Diencephalon (tissue), 1 donor: ENCODE results near the gene LCE2D. TPM values are rescaled to one million over a fixed set of nuclear protein-coding genes. Genes with fewer than 3 reads are reported as not detected.

Experiments used
- small RNA-seq: library from RNA; depleted of rRNA; stranded (forward); fragments of <200 nt; gene quantifications from one replicate; pipeline ENCODE3, GENCODE V24; 2014
- total RNA-seq: library from RNA; depleted of rRNA; stranded (reverse); fragments of >200 nt; gene quantifications from one replicate; pipeline ENCODE4 v1.2.3, GENCODE V29; 2014

LCE2D gene, protein sequence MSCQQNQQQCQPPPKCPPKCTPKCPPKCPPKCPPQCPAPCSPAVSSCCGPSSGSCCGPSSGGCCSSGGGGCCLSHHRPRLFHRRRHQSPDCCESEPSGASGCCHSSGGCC
- total RNA-seq: not detected

DNA sequence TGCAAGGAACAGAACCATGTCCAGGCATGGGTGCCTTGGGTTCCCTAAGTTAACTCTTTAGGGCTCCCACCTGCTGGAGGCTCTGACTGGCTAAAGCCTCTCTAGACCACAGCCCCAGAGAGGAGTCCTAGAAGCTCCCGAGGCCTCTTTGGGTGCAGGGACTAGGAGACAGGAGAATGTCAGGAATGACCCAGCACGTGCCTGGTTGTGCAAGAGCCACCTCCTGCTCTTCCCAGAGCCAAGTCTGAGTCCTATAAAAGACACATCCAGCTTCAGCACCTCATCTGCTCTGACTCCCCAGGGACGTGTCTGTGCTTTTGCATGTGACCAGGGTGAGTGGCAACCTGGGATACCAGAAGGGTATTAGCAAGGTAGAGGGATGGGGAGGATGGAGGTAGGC is at the start of gene LCE2D:
Gene LCE2D (plus strand): TSS at position 283 of the 400 bp plus-strand sequence. CDS start 726 bp downstream, outside the sequence.

DNA sequence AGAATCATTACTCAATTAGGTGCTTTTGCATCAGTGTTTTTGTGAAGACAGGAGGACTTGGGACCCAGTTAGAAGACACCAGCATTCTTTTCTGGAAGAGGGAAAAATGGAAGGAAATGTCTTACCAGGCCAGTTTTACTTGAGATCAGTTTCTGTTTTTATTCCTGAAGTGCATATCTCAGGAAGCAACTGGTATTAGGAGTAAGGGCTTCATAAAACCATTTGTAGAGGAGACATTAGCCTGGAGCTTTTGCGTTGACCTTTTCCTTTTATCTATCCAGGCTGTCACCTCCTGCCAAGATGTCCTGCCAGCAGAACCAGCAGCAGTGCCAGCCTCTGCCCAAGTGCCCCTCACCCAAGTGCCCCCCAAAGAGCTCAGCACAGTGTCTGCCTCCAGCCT is 49.7 kb upstream of the LCE2D start, which contains the start of gene LCE3B:
Gene LCE3B (plus strand): TSS at position 301 of the 400 bp plus-strand sequence. CDS start 0 bp downstream, at position 301.

DNA sequence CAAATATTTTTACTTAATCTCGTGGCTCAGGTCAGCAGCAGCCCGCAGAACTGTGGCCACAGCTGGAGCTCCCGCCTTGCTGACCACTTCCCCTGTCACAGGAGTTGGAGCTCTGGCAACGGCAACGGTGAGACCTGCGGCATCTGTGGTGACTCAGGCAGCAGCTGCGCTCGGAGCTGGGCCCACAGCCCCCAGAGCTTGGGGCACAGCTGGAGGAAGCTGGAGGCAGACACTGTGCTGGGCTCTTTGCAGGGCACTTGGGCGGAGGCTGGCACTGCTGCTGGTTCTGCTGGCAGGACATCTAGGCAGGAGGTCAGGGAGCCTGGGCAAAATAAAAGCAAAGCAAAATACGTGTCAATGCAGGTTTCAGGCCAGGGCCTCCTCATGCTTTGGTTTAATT is 40.4 kb upstream of the LCE2D start, which contains the start of gene LCE3A:
Gene LCE3A (minus strand): TSS at position 301 of the 400 bp plus-strand sequence. CDS start 0 bp downstream, at position 301.

DNA sequence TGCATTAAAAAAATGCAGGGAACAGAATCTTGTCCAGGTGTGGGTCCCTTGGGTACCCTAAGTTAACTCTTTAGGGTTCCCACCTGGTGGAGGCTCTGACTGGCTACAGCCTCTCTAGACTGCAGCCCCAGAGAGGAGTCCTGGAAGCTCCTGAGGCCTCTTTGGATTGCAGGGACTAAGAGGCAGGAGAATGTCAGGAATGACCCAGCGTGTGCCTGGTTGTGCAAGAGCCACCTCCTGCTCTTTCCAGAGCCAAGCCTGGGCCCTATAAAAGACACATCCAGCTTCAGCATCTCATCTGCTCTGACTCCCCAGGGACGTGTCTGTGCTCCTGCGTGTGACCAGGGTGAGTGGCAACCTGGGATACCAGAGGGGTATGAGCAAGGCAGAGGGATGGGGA is 11.8 kb downstream of the LCE2D start, which contains the start of gene LCE2C:
Gene LCE2C (plus strand): TSS at position 297 of the 400 bp plus-strand sequence. CDS start 737 bp downstream, outside the sequence.

DNA sequence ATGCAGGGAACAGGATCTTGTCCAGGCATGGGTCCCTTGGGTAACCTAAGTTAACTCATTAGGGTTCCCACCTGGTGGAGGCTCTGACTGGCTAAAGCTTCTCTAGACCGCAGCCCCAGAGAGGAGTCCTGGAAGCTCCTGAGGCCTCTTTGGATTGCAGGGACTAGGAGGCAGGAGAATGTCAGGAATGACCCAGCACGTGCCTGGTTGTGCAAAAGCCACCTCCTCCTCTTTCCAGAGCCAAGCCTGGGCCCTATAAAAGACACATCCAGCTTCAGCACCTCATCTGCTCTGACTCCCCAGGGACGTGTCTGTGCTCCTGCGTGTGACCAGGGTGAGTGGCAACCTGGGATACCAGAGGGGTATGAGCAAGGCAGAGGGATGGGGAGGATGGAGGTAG is 22.6 kb downstream of the LCE2D start, which contains the start of gene LCE2B:
Gene LCE2B (plus strand): TSS at position 301 of the 400 bp plus-strand sequence. CDS start 721 bp downstream, outside the sequence.

DNA sequence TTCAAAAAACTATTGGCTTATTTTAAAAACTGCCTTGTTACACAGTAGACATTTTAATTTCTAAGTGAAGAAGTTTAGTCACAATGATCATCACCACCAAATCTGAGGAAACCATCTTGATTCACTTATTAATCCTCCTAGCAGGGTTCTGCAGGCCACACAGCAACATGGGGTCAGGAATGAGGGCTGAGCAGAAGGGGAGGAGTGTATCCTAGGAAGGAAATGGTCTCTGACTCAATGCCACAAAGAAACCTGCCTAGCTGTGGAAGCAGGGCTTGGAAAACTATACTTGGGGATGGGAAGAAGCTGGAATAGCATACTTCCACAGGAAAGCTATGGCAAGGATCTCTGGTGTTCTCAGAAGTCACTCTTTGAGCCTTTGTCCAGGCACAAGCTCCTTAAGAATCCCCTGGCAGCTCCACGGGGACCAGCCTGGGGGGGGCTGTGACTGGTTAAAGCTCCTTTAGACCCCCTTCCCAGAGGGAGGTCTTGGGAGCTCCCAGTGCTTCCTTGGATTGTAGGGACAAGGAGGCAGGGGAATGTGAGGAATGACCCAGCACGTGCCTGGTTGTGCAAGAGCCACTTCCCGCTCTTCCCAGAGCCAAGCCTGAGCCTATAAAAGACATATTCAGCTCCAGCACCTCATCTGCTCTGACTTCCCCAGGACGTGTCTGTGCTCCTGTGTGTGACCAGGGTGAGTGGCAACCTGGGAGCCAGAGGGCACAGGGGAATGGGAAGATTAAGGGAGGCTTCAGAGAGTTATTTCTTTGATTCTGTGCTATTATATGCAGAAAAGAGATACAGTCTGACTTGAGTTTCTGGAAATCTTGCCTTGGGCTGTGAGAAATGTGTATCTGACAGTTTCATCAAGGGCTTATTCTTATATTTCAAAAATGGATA is 34.8 kb downstream of the LCE2D start, which contains the start of gene LCE2A:
Gene LCE2A (plus strand): TSS at position 645 of the 900 bp plus-strand sequence. CDS start 557 bp downstream, outside the sequence.

DNA sequence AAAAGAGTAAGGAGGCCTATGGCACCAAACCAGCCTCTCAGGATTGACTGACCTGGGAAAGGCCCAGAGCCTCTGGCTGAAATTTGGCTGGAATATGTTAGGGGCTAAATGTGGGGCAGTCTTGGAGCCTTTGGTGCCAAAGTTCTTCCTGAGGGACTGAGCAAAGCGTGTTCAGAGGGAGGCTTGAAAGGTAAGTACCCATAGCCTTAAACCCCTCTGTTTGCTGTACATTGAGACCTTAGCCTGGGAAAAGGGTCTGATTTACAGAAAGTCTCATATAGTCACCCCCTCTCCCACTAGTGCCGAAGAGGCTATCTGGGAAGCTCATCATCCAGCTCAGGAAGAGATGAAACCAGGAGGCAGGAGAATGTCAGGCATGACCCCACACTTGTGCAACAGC is 44.7 kb downstream of the LCE2D start, which contains the start of gene LCE4A:
Gene LCE4A (plus strand): TSS at position 301 of the 400 bp plus-strand sequence. CDS start 916 bp downstream, outside the sequence.

Small RNA genes lying within 50 kb of the gene (small RNA-seq; reads per million reads assigned to genes)
- not detected for gene LCE3A
- gene LCE3B: not detected

Other genes with a start within 250 kb of the LCE2D start
- not detected for gene CRNN, start 249.1 kb upstream of the LCE2D start, total RNA-seq
- gene LCE5A, start 152.6 kb upstream of the LCE2D start, total RNA-seq: not detected
- gene CRCT1, start 148.9 kb upstream of the LCE2D start, total RNA-seq: not detected
- not detected for gene LCE3E, start 96.6 kb upstream of the LCE2D start, total RNA-seq
- gene LCE3D, start 82.9 kb upstream of the LCE2D start, total RNA-seq: not detected
- not detected for gene LCE3C, start 63.1 kb upstream of the LCE2D start, total RNA-seq
- not detected for gene LCE3B, start 49.6 kb upstream of the LCE2D start, total RNA-seq
- not detected for gene LCE3A, start 40.3 kb upstream of the LCE2D start, total RNA-seq
- not detected for gene LCE2C, start 11.9 kb downstream of the LCE2D start, total RNA-seq
- not detected for gene LCE2B, start 22.7 kb downstream of the LCE2D start, total RNA-seq
- gene LCE2A, start 35.0 kb downstream of the LCE2D start, total RNA-seq: not detected
- not detected for gene LCE4A, start 44.8 kb downstream of the LCE2D start, total RNA-seq
- gene KPRP, start 94.6 kb downstream of the LCE2D start, total RNA-seq: not detected
- not detected for gene LCE1F, start 111.8 kb downstream of the LCE2D start, total RNA-seq
- not detected for gene LCE1E, start 122.9 kb downstream of the LCE2D start, total RNA-seq
- gene LCE1D, start 133.3 kb downstream of the LCE2D start, total RNA-seq: not detected
- gene LCE1C, start 143.3 kb downstream of the LCE2D start, total RNA-seq: not detected
- gene LCE1B, start 148.6 kb downstream of the LCE2D start, total RNA-seq: not detected
- gene LCE1A, start 164.1 kb downstream of the LCE2D start, total RNA-seq: not detected
- not detected for gene LCE6A, start 179.5 kb downstream of the LCE2D start, total RNA-seq
- gene LCE7A, start 196.6 kb downstream of the LCE2D start, total RNA-seq: not detected
- gene SMCP, start 214.9 kb downstream of the LCE2D start, total RNA-seq: not detected
- not detected for gene IVL, start 245.2 kb downstream of the LCE2D start, total RNA-seq